Liver (tissue), 9 donors: ENCODE results near the gene PTAR1. TPM values are rescaled to one million over a fixed set of nuclear protein-coding genes. Genes with fewer than 3 reads are reported as not detected.

Experiments used
- DNase-seq: peaks from one replicate; pipeline ENCODE4 v3.0.0-alpha.2; 2017; ENCODE audit warnings: low spot score
- H3K27ac ChIP-seq, 2 donors: one replicate each; pipeline ENCODE4 v1.7.0; 2013; ENCODE audit warnings: inconsistent platforms in 2 of 2, low read length in 2 of 2, control low read depth in 1 of 2, low read depth in 1 of 2, mild to moderate bottlenecking in 1 of 2
- H3K27me3 ChIP-seq, 4 donors: one replicate each; pipeline versions ENCODE4 v1.6.1 to v1.7.0; 2013; ENCODE audit warnings: low read length in 3 of 4, inconsistent platforms in 1 of 4, mild to moderate bottlenecking in 1 of 4, moderate library complexity in 1 of 4; ENCODE audit not compliant: control insufficient read depth in 4 of 4, insufficient read depth in 4 of 4
- H3K36me3 ChIP-seq, 4 donors: one replicate each; pipeline versions ENCODE4 v1.6.1 to v1.7.0; 2013; ENCODE audit warnings: low read length in 3 of 4, mild to moderate bottlenecking in 3 of 4, low read depth in 1 of 4, moderate library complexity in 1 of 4; ENCODE audit not compliant: control insufficient read depth in 4 of 4, insufficient read depth in 3 of 4
- H3K4me1 ChIP-seq, 4 donors: one replicate each; pipeline versions ENCODE4 v1.6.1 to v1.7.0; 2013; ENCODE audit warnings: low read length in 3 of 4, mild to moderate bottlenecking in 3 of 4, moderate library complexity in 1 of 4; ENCODE audit not compliant: control insufficient read depth in 4 of 4, insufficient read depth in 4 of 4
- H3K4me3 ChIP-seq, 3 donors: one replicate each; pipeline versions ENCODE4 v1.6.1 to v1.7.0; 2013; ENCODE audit warnings: low read length in 3 of 3, control low read depth in 1 of 3, low read depth in 1 of 3, mild to moderate bottlenecking in 1 of 3
- H3K9ac ChIP-seq, 2 donors: one replicate each; pipeline ENCODE4 v1.7.0; 2013; ENCODE audit warnings: low read length in 2 of 2, mild to moderate bottlenecking in 2 of 2, moderate library complexity in 2 of 2, control low read depth in 1 of 2, low read depth in 1 of 2
- H3K9me3 ChIP-seq, 4 donors: one replicate each; pipeline versions ENCODE4 v1.6.1 to v1.7.0; 2013; ENCODE audit warnings: low read length in 3 of 4; ENCODE audit not compliant: control insufficient read depth in 4 of 4
- ATF3 ChIP-seq: IDR thresholded peaks from 2 replicates; pipeline ENCODE4 v1.6.1; 2016; ENCODE audit warnings: antibody characterized with exemption
- CTCF ChIP-seq: fragments of 150-350 bp; IDR thresholded peaks from 2 replicates; pipeline ENCODE4 v1.5.1; 2017; ENCODE audit warnings: improper control_type of control experiment, low read depth, low read length; ENCODE audit not compliant: missing input control
- EGR1 ChIP-seq, 2 donors: IDR thresholded peaks; 2 replicates each; pipeline ENCODE4 v1.6.1; 2016 to 2018; ENCODE audit warnings: antibody characterized with exemption in 2 of 2, low read depth in 2 of 2
- FOXA1 ChIP-seq: IDR thresholded peaks from 2 replicates; pipeline ENCODE4 v1.6.1; 2016; ENCODE audit warnings: antibody characterized with exemption
- FOXA2 ChIP-seq: IDR thresholded peaks from 2 replicates; pipeline ENCODE4 v1.6.1; 2016; ENCODE audit warnings: antibody characterized with exemption
- GABPA ChIP-seq, 2 donors: IDR thresholded peaks in 1 of 2; conservative IDR thresholded peaks in 1 of 2; 2 replicates each; pipeline ENCODE4 v1.6.1; 2016; ENCODE audit warnings: antibody characterized with exemption in 2 of 2, mild to moderate bottlenecking in 1 of 2, moderate library complexity in 1 of 2
- HNF4A ChIP-seq, 2 donors: conservative IDR thresholded peaks; 2 replicates each; pipeline ENCODE4 v1.6.1; 2016; ENCODE audit warnings: antibody characterized with exemption in 2 of 2, mild to moderate bottlenecking in 2 of 2
- HNF4G ChIP-seq: IDR thresholded peaks from 2 replicates; pipeline ENCODE4 v1.6.1; 2016; ENCODE audit warnings: antibody characterized with exemption
- JUND ChIP-seq, 2 donors: IDR thresholded peaks; 2 replicates each; pipeline ENCODE4 v1.6.1; 2016; ENCODE audit warnings: antibody characterized with exemption in 2 of 2
- NR2F2 ChIP-seq: IDR thresholded peaks from 2 replicates; pipeline ENCODE4 v1.6.1; 2016; ENCODE audit warnings: antibody characterized with exemption
- RAD21 ChIP-seq, 2 donors: IDR thresholded peaks; 2 replicates each; pipeline ENCODE4 v1.6.1; 2016; ENCODE audit warnings: antibody characterized with exemption in 2 of 2, mild to moderate bottlenecking in 2 of 2
- REST ChIP-seq: IDR thresholded peaks from 2 replicates; pipeline ENCODE4 v1.6.1; 2016; ENCODE audit warnings: antibody characterized with exemption, mild to moderate bottlenecking
- RXRA ChIP-seq, 2 donors: IDR thresholded peaks; 2 replicates each; pipeline ENCODE4 v1.6.1; 2017 to 2018; ENCODE audit warnings: antibody characterized with exemption in 2 of 2, mild to moderate bottlenecking in 1 of 2
- SP1 ChIP-seq: IDR thresholded peaks from 2 replicates; pipeline ENCODE4 v1.6.1; 2018; ENCODE audit warnings: antibody characterized with exemption, mild to moderate bottlenecking
- TAF1 ChIP-seq: conservative IDR thresholded peaks from 2 replicates; pipeline ENCODE4 v1.6.1; 2016; ENCODE audit warnings: antibody characterized with exemption, mild to moderate bottlenecking
- YY1 ChIP-seq: IDR thresholded peaks from 2 replicates; pipeline ENCODE4 v1.6.1; 2016; ENCODE audit warnings: antibody characterized with exemption, mild to moderate bottlenecking
- WGBS: extraction: QIAGEN DNeasy Blood & Tissue Kit; methylation state at CpG from one replicate; pipeline ENCODE4 v1.1.7; 2013; 5-methylcytosine and 5-hydroxymethylcytosine counted together
- polyA plus RNA-seq, 2 donors: library from polyadenylated mRNA; stranded (reverse) in 1 of 2; unstranded in 1 of 2; fragments of 200-250 nt in 1 of 2; fragments of >200 nt in 1 of 2; fragmentation: Nextera tagmentation in 1 of 2; extraction: Ambion mirVana in 1 of 2; gene quantifications; one replicate each; pipeline versions ENCODE4 v1.2.1 to v1.2.3, GENCODE V29; 2013 to 2015
- total RNA-seq, 2 donors: library from RNA; depleted of rRNA; stranded (reverse); fragments of >200 nt; gene quantifications; one replicate each; pipeline ENCODE4 v1.2.3, GENCODE V29; 2014
- TF ChIP-seq, protein P1 (sequence below): IDR thresholded peaks from 2 replicates; pipeline ENCODE4 v1.6.1; 2016; ENCODE audit warnings: antibody characterized with exemption
- TF ChIP-seq, protein P2 (sequence below): IDR thresholded peaks from 2 replicates; pipeline ENCODE4 v1.6.1; 2016; ENCODE audit warnings: antibody characterized with exemption
- donor health status: healthy.
- donor health status: healthy.
- donor health status: healthy.
- donor health status: healthy.
- donor health status: healthy.

PTAR1 gene
- total and polyA plus RNA-seq, 4 donors, result 5.4 to 67.9 (median 28.7) TPM

- TF ChIP-seq CTCF, result no peak
Measured at GRCh38 chr9:69715825-69716224, 44.0 kb downstream of the PTAR1 start (continued).

DNA sequence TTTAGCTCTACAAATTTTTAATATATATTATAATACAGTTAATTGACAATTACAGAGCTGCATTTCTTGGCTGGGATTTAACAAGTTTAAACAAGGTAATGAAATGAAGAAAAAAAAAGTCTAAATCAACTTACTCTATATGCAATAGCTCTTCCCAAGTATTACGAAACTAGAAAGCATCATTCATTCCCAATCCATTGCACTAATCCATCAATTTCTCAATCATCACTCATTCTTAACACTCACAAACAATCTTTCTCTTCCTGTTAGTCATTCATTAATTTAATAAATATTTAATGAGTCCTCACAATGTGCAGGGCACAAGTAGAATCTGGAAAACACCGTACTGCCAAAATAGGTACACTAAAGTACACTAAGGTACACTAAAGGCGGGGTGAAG lies 44.7 kb downstream of the PTAR1 start:
- 92% methylated on average over 3 of the region's 3 CpGs for WGBS
- no peaks in the 10 kb centered on the region for H3K27me3 ChIP-seq
- no peak overlapping the region for H3K4me3 ChIP-seq
- no peak overlapping the region for H3K9ac ChIP-seq
- peaks cover 0 to 4% (median 0%) of the 10 kb centered on the region in 4 donors for H3K4me1 ChIP-seq
- TF ChIP-seq REST (no peak), ATF3 (no peak), NR2F2 (no peak), YY1 (no peak), JUND (IDR thresholded peaks at IDR 0.05) (no peak)
- H3K27ac ChIP-seq, result no peak overlapping the region
- peaks cover 0 to 9% (median 4%) of the 10 kb centered on the region in 4 donors for H3K36me3 ChIP-seq
- DNase-seq, result no peak
- no peaks in the 10 kb centered on the region for H3K9me3 ChIP-seq

DNA sequence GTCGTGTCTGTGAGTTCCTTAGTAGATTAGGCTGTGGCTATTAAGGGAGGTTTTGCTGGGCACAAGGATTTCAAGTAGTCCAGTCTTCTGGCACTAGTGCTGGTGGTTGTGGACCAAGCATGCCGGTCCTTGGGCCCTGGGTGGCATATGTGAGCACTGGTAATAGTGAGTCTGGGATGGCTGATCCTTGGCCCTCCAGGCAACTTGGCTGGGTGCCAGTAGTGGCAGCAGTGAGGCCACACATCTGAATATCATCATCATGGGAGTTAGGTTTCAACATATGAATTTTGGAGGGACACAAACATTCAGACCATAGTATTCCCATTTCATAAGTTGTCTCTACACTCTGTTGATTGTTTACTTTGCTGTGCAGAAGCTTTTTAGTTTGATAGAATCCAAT lies 62.3 kb downstream of the PTAR1 start:
- DNase-seq, result no peak
- no peak for TF ChIP-seq FOXA2
- TF ChIP-seq JUND (IDR thresholded peaks at IDR 0.05), result no peak
- no peak for TF ChIP-seq YY1
- TF ChIP-seq, protein P1, sequence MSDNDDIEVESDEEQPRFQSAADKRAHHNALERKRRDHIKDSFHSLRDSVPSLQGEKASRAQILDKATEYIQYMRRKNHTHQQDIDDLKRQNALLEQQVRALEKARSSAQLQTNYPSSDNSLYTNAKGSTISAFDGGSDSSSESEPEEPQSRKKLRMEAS, result no peak
- TF ChIP-seq, protein P2, sequence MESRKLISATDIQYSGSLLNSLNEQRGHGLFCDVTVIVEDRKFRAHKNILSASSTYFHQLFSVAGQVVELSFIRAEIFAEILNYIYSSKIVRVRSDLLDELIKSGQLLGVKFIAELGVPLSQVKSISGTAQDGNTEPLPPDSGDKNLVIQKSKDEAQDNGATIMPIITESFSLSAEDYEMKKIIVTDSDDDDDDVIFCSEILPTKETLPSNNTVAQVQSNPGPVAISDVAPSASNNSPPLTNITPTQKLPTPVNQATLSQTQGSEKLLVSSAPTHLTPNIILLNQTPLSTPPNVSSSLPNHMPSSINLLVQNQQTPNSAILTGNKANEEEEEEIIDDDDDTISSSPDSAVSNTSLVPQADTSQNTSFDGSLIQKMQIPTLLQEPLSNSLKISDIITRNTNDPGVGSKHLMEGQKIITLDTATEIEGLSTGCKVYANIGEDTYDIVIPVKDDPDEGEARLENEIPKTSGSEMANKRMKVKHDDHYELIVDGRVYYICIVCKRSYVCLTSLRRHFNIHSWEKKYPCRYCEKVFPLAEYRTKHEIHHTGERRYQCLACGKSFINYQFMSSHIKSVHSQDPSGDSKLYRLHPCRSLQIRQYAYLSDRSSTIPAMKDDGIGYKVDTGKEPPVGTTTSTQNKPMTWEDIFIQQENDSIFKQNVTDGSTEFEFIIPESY, result no peak
- no peak for TF ChIP-seq RXRA (IDR thresholded peaks at IDR 0.05)
- TF ChIP-seq SP1, result no peak
- no peak for TF ChIP-seq NR2F2
- no peak for TF ChIP-seq TAF1
- TF ChIP-seq ATF3, result no peak
- no peak for TF ChIP-seq HNF4G
- TF ChIP-seq EGR1 (IDR thresholded peaks at IDR 0.05; ENCODE audit: low read depth in 2 of 2), result no peak
- no peak for TF ChIP-seq RAD21 (IDR thresholded peaks at IDR 0.05)
- TF ChIP-seq FOXA1, result no peak
- no peak for TF ChIP-seq GABPA (IDR thresholded peaks at IDR 0.05 in 1 of 2, conservative IDR thresholded peaks at IDR 0.05 in 1 of 2)
- no peak for TF ChIP-seq HNF4A (conservative IDR thresholded peaks at IDR 0.05)
- TF ChIP-seq REST, result no peak

More for the DNA sequence above, 62.3 kb downstream of the PTAR1 start:
- H3K27me3 ChIP-seq, result no peaks in the 10 kb centered on the region
- H3K4me3 ChIP-seq, result no peak overlapping the region
- H3K27ac ChIP-seq, result no peak overlapping the region
- 90% methylated on average over 2 of the region's 2 CpGs for WGBS
- peaks cover 0 to 5% (median 3%) of the 10 kb centered on the region in 4 donors for H3K9me3 ChIP-seq
- H3K9ac ChIP-seq, result no peak overlapping the region
- no peaks in the 10 kb centered on the region for H3K4me1 ChIP-seq
- no peaks in the 10 kb centered on the region for H3K36me3 ChIP-seq
